ENCODE data around the gene GUCD1. TPM values are rescaled to one million over a fixed set of nuclear protein-coding genes. Genes with fewer than 3 reads are reported as not detected.

GUCD1 gene
- polyA plus RNA-seq, 1 donor (not counting 4 experiments of a cell fraction or from before 2014, with no cell fraction given): 43.0 TPM

- no peak for TF ChIP-seq CTCF (optimal IDR thresholded peaks at IDR 0.05 in 1 of 3, IDR thresholded peaks at IDR 0.05 in 1 of 3, conservative IDR thresholded peaks at IDR 0.05 in 1 of 3; ENCODE audit: extremely low read depth in 1 of 3, insufficient read depth in 2 of 3, low read length in 3 of 3)
- TF ChIP-seq EZH2 (IDR thresholded peaks at IDR 0.05; ENCODE audit: low read length): no peak
- H3K27me3 ChIP-seq (ENCODE audit: control insufficient read depth, extremely low read depth, insufficient read depth, low read length): no peaks in the 10 kb centered on the region
- H3K4me2 ChIP-seq (ENCODE audit: control insufficient read depth, extremely low read depth, insufficient read depth, low read depth, low read length): peak within 1 kb of the TSS; percentile 91
- dilution Hi-C loops (cut with MboI; ENCODE audit: extremely low pct_ligation_motif_present, low sequenced_read_pairs): no loop called here
- peak within 1 kb of the TSS; percentile 81 for H2AFZ ChIP-seq (ENCODE audit: control insufficient read depth, low read length)
- H3K36me3 ChIP-seq (ENCODE audit: control insufficient read depth in 2 of 2, extremely low read depth in 1 of 2, insufficient read depth in 2 of 2, low read length in 2 of 2): peaks cover 0 to 1% of the 10 kb centered on the region in 2 experiments
- H4K20me1 ChIP-seq (ENCODE audit: control insufficient read depth, extremely low read depth, insufficient read depth, low read length): no peaks in the 10 kb centered on the region
- H3K9ac ChIP-seq (ENCODE audit: control insufficient read depth, extremely low read depth, insufficient read depth, low read length): peak within 1 kb of the TSS; percentile 75
- DNase-seq (ENCODE audit: low read depth, low spot score) (no peak), FAIRE-seq (peak; percentile 75)
- H3K79me2 ChIP-seq (ENCODE audit: control insufficient read depth, insufficient read depth, low read length): no peaks in the 10 kb centered on the region
- H3K4me3 ChIP-seq (ENCODE audit: control insufficient read depth in 2 of 3, extremely low read depth in 1 of 3, insufficient read depth in 2 of 3, low read depth in 1 of 3, low read length in 3 of 3): peak within 1 kb of the TSS; percentile 63 to 78 (median 70)
- H3K9me1 ChIP-seq (ENCODE audit: control insufficient read depth, extremely low read depth, insufficient read depth, low read length): no peaks in the 10 kb centered on the region
- H3K9me3 ChIP-seq (ENCODE audit: control insufficient read depth, low read depth, low read length): no peaks in the 10 kb centered on the region
- H3K4me1 ChIP-seq (ENCODE audit: control insufficient read depth, extremely low read depth, insufficient read depth, low read length): peaks cover 10% of the 10 kb centered on the region
- peak within 1 kb of the TSS; percentile 58 for H3K27ac ChIP-seq (ENCODE audit: control insufficient read depth, insufficient read depth, low read length)
These were observed 38.1 kb upstream of the GUCD1 start, which contains the start of gene LRRC75B for GRCh38 chr22:24592851-24593558. LRRC75B (minus strand) TSS chr22:24593073; CDS start chr22:24593039, 34 bp downstream.

- dilution Hi-C loops (cut with MboI; ENCODE audit: extremely low pct_ligation_motif_present, low sequenced_read_pairs): no loop called here
- Histone ChIP-seq H3K4me1 (ENCODE audit: control insufficient read depth, extremely low read depth, insufficient read depth, low read length) (peaks cover 10% of the 10 kb centered on the region), H4K20me1 (ENCODE audit: control insufficient read depth, extremely low read depth, insufficient read depth, low read length) (no peaks in the 10 kb centered on the region), H3K4me2 (ENCODE audit: control insufficient read depth, extremely low read depth, insufficient read depth, low read depth, low read length) (peak overlapping the region; percentile 91), H3K4me3 (ENCODE audit: control insufficient read depth in 2 of 3, extremely low read depth in 1 of 3, insufficient read depth in 2 of 3, low read depth in 1 of 3, low read length in 3 of 3) (peak overlapping the region; percentile 63 to 78 (median 70)), H3K9ac (ENCODE audit: control insufficient read depth, extremely low read depth, insufficient read depth, low read length) (peak overlapping the region; percentile 75), H3K9me1 (ENCODE audit: control insufficient read depth, extremely low read depth, insufficient read depth, low read length) (no peaks in the 10 kb centered on the region), H3K9me3 (ENCODE audit: control insufficient read depth, low read depth, low read length) (no peaks in the 10 kb centered on the region), H3K27me3 (ENCODE audit: control insufficient read depth, extremely low read depth, insufficient read depth, low read length) (no peaks in the 10 kb centered on the region), H3K27ac (ENCODE audit: control insufficient read depth, insufficient read depth, low read length) (peak overlapping the region; percentile 58), H3K79me2 (ENCODE audit: control insufficient read depth, insufficient read depth, low read length) (no peaks in the 10 kb centered on the region), H3K36me3 (ENCODE audit: control insufficient read depth in 2 of 2, extremely low read depth in 1 of 2, insufficient read depth in 2 of 2, low read length in 2 of 2) (peaks cover 0 to 1% of the 10 kb centered on the region in 2 experiments), H2AFZ (ENCODE audit: control insufficient read depth, low read length) (peak overlapping the region; percentile 81)
- no peak for TF ChIP-seq EZH2 (IDR thresholded peaks at IDR 0.05; ENCODE audit: low read length)
- TF ChIP-seq CTCF (optimal IDR thresholded peaks at IDR 0.05 in 1 of 3, IDR thresholded peaks at IDR 0.05 in 1 of 3, conservative IDR thresholded peaks at IDR 0.05 in 1 of 3; ENCODE audit: extremely low read depth in 1 of 3, insufficient read depth in 2 of 3, low read length in 3 of 3): no peak
- FAIRE-seq (peak; percentile 20), DNase-seq (ENCODE audit: low read depth, low spot score) (no peak)
These were observed 37.3 kb upstream of the GUCD1 start for GRCh38 chr22:24592058-24592850.
